ENCODE data around the gene FAM234A. TPM values are rescaled to one million over a fixed set of nuclear protein-coding genes. Genes with fewer than 3 reads are reported as not detected.

FAM234A gene
- total RNA-seq, 2 donors from 2014 or later = 119 to 160 TPM

GRCh38 chr16:287981-288920, 53.6 kb downstream of the FAM234A start:
- DNase-seq (no peak), ATAC-seq (no peak)
- intact Hi-C loops (cut with DNase I) = no loop called here

GRCh38 chr16:289395-289997, 54.9 kb downstream of the FAM234A start:
- intact Hi-C loops (cut with DNase I) = no loop called here
- ATAC-seq (no peak), DNase-seq (no peak)

GRCh38 chr16:290015-290680, 55.5 kb downstream of the FAM234A start:
- DNase-seq (no peak), ATAC-seq (no peak)
- intact Hi-C loops (cut with DNase I) = no loop called here

DNA sequence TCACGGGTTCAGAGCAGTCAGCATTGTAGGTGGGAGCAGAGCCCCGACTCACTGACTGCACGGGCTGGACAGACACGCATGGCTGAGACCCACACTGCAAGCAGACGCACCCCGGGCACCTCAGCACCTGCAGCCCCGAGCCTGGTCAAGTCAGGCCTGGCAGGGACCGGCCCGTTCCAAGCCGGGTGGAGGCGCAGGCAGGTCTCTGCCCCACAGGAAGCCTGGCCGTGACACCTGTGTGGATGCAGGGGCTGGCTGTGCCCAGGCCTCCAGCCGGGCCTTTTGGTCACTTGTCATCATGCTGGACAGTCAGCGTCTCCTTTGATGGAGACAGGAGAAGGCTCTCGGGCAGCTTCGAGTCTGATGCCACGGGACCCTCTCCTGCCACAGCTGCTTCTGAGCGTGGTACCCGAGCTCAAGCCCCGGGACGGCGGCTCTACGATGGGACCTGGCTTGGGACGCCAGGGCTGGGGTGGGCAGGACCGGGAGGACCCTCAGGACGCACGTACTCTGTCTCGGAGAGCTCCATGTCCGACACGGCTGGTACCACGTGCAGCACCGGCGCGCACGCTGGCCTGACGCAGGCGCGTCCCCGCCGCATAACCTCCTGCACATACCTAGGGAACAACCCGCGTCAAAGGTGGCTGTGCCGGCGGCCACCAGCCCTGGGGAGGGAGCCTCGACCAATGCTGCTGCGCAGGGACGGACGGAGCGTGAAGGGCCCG, 56.2 kb downstream of the FAM234A start:
- no peak for ATAC-seq
- no peak for DNase-seq
- intact Hi-C loops (cut with DNase I) = no loop called here

DNA sequence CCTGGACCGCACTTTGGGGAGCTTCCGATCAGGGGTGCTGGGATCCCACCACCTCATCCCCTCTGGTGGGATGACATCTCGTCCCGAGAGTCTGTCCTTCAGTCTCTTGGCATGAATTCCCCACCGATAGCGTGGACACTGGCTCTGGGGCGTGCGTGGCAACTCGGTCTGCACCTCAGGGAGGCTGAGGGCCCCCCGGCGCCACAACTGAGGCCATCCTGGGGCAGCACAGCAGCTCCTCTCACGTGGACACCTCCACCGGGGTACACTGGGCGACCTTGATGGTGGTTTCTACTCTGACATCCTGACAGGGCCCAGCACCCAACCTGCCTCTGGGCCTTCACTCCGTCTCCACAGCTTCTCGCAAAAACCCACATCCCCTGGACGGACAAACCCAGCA, 56.9 kb downstream of the FAM234A start:
- intact Hi-C loops (cut with DNase I) = no loop called here
- no peak for ATAC-seq
- DNase-seq = no peak

GRCh38 chr16:293043-293775, 58.6 kb downstream of the FAM234A start:
- DNase-seq (no peak), ATAC-seq (no peak)
- intact Hi-C loops (cut with DNase I) = no loop called here

GRCh38 chr16:296276-296675, 61.7 kb downstream of the FAM234A start:
- DNase-seq = no peak
- ATAC-seq = no peak
- intact Hi-C loops (cut with DNase I) = no loop called here

- intact Hi-C loops (cut with DNase I) = no loop called here
- ATAC-seq (no peak), DNase-seq (no peak)
Measured at GRCh38 chr16:296806-297510, 62.3 kb downstream of the FAM234A start.

- no peak for DNase-seq
- ATAC-seq = no peak
- intact Hi-C loops (cut with DNase I) = no loop called here
Measured at GRCh38 chr16:297832-298231, 63.2 kb downstream of the FAM234A start.

DNA sequence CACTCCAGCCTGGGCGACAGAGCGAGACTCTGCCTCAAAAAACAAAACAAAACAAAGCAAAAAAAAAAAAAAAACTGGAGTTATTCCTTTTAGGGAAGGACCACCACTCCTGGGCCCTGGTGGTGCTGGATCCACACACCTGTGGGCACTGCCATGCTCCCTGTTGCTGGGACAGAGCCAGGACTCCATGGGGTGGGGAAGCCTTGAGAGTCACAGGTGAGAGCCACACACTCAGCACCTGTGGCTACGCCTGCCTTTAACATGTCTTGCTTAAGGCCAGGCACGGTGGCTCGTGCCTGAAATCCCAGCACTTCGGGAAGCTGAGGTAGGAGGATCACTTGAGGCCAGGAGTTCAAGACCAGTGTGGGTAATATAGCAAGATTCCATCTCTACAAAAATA, 66.6 kb downstream of the FAM234A start:
- ATAC-seq = no peak
- DNase-seq = no peak
- intact Hi-C loops (cut with DNase I) = no loop called here

- ATAC-seq = no peak
- DNase-seq = no peak
- intact Hi-C loops (cut with DNase I) = no loop called here
Measured at GRCh38 chr16:301950-302349, 67.3 kb downstream of the FAM234A start.

DNA sequence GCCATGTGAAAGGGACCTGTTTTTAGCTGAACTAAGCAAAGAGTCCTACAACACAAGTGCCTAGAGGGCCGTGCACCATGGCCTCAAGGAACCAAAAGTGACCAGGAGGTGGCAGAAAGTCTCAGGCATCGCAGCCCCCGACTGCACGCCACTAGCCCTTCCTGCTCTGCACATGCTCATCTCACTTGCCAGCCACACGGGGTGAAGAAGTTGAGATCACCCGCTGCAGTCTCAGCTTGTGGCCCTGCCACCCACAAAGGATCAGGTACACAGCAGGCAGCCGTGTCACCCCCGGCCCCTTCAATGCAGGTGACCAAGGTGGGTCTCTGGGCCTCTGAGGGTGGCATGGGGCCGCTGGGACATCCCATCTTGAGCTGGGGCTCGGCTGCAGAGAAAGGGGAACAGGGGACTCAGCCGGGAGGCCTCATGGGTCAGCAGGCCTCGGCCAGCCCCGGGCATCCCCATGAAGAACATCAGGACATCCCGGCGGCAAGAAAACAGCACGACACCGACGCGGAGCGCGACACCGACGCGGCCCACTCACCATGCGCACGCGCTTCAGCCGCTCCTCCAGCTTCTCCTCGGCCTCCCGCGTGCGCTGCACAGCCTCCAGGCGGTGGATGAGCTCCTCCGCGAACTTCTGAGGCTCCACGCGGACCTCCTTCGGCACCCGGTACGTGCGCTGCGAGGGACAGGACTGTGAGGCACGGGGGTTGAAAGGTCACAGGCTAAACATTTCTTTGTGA, 69.3 kb downstream of the FAM234A start:
- DNase-seq = no peak
- no peak for ATAC-seq
- intact Hi-C loops (cut with DNase I) = no loop called here

DNA sequence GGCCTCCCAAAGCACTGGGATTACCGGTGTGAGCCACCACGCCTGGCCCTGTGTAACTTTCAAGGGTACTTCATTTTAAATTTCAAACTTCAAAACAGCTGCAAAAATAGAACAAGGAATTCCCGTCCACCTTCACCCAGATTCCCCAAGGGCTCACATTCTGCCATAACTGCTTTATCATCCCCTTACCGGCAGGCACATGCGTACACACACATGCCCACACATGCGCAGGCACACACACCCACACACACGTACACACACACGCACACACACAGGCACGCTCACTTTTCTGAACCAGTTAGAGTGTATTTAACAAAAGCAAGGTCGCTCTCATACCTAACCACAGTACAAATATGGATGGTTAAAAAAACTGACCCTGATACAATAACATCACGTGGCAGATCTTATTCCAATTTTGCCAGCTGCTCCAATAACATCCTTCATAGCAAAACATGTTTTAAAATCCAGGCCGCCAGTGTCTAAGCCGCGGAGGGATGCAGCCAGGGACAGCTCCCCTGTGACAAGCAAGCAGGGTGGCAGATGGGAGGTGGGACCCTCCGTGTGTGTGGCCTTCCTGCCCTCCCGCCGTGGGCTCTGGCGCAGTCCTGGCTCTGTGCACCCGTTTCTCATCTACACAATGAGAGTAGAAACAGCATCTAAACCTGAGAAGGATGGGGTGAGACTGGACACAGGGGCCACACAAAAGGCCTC, 71.5 kb downstream of the FAM234A start:
- intact Hi-C loops (cut with DNase I) = no loop called here
- DNase-seq (no peak), ATAC-seq (no peak)

- no peak for DNase-seq
- intact Hi-C loops (cut with DNase I) = no loop called here
- ATAC-seq = no peak
Measured at GRCh38 chr16:306911-307370, 72.3 kb downstream of the FAM234A start.

DNA sequence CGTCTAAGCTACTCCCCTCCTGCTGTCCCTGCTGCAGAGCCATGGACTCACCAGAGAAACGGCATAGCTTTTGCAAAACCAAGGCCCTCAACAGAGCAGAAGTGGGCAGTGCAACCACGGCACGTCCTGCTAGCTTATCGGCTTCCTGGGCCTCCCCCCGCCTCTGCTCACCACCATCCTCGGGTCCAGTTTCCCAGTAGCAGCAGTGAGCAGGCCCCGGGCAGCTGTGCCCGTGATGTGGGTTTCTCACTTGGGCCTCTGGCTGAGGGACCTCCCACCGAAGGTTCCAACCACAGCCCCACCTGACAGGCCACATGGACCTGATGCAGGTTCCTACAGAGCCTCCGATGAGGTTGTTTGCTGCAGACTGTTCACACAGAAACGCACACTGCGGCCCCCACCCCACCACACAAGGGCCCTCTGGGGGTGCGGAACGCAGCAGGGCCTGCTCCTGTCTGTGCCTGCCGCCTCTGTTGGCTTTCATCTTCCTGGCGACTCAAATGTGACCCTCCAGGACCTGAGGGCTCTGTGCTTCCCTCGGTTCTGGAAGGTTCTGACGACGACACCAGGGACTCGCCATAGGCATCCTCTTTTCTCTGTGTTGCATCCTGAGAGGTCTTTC, 73.2 kb downstream of the FAM234A start:
- intact Hi-C loops (cut with DNase I) = no loop called here
- no peak for ATAC-seq
- DNase-seq = no peak

DNA sequence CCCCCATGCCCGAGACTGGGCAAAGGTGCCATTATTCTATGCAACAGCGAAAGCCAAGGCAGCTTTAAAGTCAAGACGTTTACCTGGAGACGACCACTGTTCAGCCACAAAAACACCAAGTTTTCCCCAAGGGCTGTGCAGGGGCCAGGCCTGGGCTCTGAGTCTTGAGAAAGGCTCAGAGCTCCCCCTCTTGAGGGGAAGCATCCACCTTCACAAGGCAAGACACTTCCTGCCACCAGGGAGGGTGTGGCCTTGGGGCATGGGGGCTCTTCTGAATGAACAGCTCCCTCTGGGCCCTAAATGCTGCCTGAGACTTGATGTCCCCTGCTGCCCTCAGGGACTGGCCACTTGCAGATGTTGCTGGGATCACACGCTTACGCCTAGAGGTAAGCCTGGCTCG, 74.9 kb downstream of the FAM234A start:
- DNase-seq (no peak), ATAC-seq (no peak)
- intact Hi-C loops (cut with DNase I) = no loop called here

- no peak for DNase-seq
- intact Hi-C loops (cut with DNase I) = no loop called here
- ATAC-seq = no peak
Measured at GRCh38 chr16:311725-312124, 77.1 kb downstream of the FAM234A start.

Measured in left cardiac atrium (tissue), 4 donors.